Measurements from ENCODE around the gene POLE. TPM values are rescaled to one million over a fixed set of nuclear protein-coding genes. Genes with fewer than 3 reads are reported as not detected.

The POLE gene
- total RNA-seq, 4 donors from 2014 or later = 19.2 to 28.1 (median 23.9) TPM

GRCh38 chr12:132638541-132639408 lies 48.4 kb downstream of the POLE start:
- Histone ChIP-seq H3K9me3 (no peaks in the 10 kb centered on the region), H3K36me3 (peaks cover 11 to 19% of the 10 kb centered on the region in 2 donors), H3K27me3 (no peaks in the 10 kb centered on the region), H3K4me1 (no peaks in the 10 kb centered on the region), H3K27ac (no peak overlapping the region), H3K4me3 (replicated peaks in 1 of 3) (no peak overlapping the region)
- peak in 5 of 6 experiments; percentile 20 to 77 (median 58) for TF ChIP-seq CTCF (IDR thresholded peaks at IDR 0.05)
- no peak for TF ChIP-seq POLR2A (IDR thresholded peaks at IDR 0.05)
- WGBS, 2 donors = 73 to 75% methylated on average over 25 of the region's 25 CpGs
- intact Hi-C loops (cut with DNase I) = no loop called here
- peak; percentile 20 to 31 for DNase-seq

- no peak overlapping the region for H3K27ac ChIP-seq
- no peaks in the 10 kb centered on the region for H3K9me3 ChIP-seq
- intact Hi-C loops (cut with DNase I) = no loop called here
- H3K36me3 ChIP-seq = peaks cover 10 to 16% of the 10 kb centered on the region in 2 donors
- no peaks in the 10 kb centered on the region for H3K27me3 ChIP-seq
- H3K4me3 ChIP-seq (replicated peaks in 1 of 3) = no peak overlapping the region
- no peak for DNase-seq
- TF ChIP-seq CTCF (IDR thresholded peaks at IDR 0.05) = no peak
- TF ChIP-seq POLR2A (IDR thresholded peaks at IDR 0.05) = no peak
- WGBS, 2 donors = 89 to 90% methylated on average over 18 of the region's 18 CpGs
- H3K4me1 ChIP-seq = no peaks in the 10 kb centered on the region
These were observed 49.3 kb downstream of the POLE start for GRCh38 chr12:132637811-132638210.

GRCh38 chr12:132635076-132635955 lies 51.8 kb downstream of the POLE start:
- H3K9me3 ChIP-seq = no peaks in the 10 kb centered on the region
- WGBS, 2 donors = 89 to 91% methylated on average over 27 to 28 of the region's 29 CpGs
- H3K27me3 ChIP-seq = no peaks in the 10 kb centered on the region
- H3K36me3 ChIP-seq = peaks cover 0 to 31% of the 10 kb centered on the region in 2 donors
- no peak for DNase-seq
- intact Hi-C loops (cut with DNase I) = no loop called here
- no peak overlapping the region for H3K27ac ChIP-seq
- no peak overlapping the region for H3K4me3 ChIP-seq (replicated peaks in 1 of 3)
- no peaks in the 10 kb centered on the region for H3K4me1 ChIP-seq
- TF ChIP-seq POLR2A (IDR thresholded peaks at IDR 0.05) (no peak), CTCF (IDR thresholded peaks at IDR 0.05) (no peak)

- no peak overlapping the region for H3K4me3 ChIP-seq (replicated peaks in 1 of 3)
- intact Hi-C loops (cut with DNase I) = no loop called here
- no peaks in the 10 kb centered on the region for H3K4me1 ChIP-seq
- no peaks in the 10 kb centered on the region for H3K27me3 ChIP-seq
- no peak overlapping the region for H3K27ac ChIP-seq
- DNase-seq = no peak
- H3K36me3 ChIP-seq = peaks cover 0 to 31% of the 10 kb centered on the region in 2 donors
- TF ChIP-seq POLR2A (IDR thresholded peaks at IDR 0.05) (no peak), CTCF (IDR thresholded peaks at IDR 0.05) (no peak)
- 96% methylated on average over 21 of the region's 21 CpGs for WGBS, 2 donors
- H3K9me3 ChIP-seq = no peaks in the 10 kb centered on the region
These were observed 52.6 kb downstream of the POLE start for GRCh38 chr12:132634411-132634990.

Measured in thyroid gland (tissue), 4 donors.